ENCODE data around the gene CDC20.

Gene CDC20

DNA sequence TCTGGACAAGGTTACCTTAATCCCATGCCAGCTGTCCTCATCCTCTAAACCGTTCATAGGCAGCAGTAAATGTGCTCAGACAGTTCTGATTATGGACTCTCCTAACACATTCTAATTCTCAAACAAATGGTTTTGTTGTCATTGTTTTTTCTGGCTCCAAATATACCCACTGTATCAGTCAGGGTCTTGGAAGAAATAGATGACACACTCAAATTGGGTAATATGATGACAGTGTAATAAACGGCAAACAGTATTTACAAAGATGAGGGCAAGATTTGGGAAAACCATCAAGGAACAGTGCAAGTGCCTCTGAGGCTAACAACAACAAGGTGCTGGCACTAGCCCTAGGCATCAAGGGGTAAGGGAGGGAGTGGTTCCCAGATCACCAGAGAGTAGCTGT lies 4.3 kb upstream of the CDC20 start:
- no peak for ATAC-seq (replicated peaks)
- H3K4me1 Mint-ChIP-seq (ENCODE audit: low read depth in 2 of 2) = peaks cover 13 to 17% of the 10 kb centered on the region in 2 donors
- H3K27ac Mint-ChIP-seq = no peak overlapping the region
- no peaks in the 10 kb centered on the region for H3K9me3 Mint-ChIP-seq
- H3K27me3 Mint-ChIP-seq = no peaks in the 10 kb centered on the region
- DNase-seq = no peak
- H3K4me3 Mint-ChIP-seq = no peak overlapping the region
- H3K36me3 Mint-ChIP-seq (ENCODE audit: insufficient read depth) = peaks cover 4% of the 10 kb centered on the region

DNA sequence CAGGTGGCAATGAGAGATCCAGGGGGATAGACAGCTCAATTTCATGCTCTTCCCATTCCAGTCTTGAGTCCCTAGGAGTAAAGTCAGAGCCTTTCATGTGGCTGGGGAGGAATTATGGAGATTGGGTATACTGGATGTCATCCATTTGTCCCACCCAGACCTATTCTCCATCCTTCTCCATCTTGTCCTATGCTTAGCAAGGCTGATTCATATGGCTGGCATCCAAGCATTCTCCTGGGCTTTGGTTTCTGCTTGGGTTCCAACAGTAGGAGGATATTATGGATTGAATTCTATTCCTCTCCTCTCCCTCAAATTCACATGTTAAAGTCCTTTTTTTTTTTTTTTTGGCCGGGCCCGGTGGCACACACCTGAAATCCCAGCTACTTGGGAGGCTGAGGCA lies 3.8 kb upstream of the CDC20 start:
- DNase-seq = no peak

DNA sequence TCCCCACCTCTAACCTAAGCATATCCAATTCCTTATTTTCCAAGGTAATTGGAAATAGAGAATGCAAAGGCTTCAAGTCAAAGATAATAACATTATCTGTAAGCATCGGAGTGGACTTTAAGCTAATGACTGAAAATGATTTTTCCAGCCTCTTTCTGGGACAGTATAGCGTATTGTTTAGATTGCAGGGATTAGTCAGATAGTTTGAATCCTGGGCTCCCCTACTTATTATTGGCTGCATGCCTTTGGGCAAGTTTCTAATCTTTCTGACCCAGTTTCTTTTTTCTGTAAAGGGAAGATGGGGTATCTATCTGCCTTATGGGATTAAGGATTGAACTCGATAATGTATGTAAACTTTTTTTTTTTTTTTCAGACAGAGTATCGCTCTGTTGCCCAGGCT lies 1.5 kb upstream of the CDC20 start:
- Mint-ChIP-seq H3K4me1 (ENCODE audit: low read depth in 2 of 2) (peaks cover 15 to 18% of the 10 kb centered on the region in 2 donors), H3K27ac (no peak overlapping the region), H3K36me3 (ENCODE audit: insufficient read depth) (peaks cover 3% of the 10 kb centered on the region), H3K4me3 (no peak overlapping the region), H3K27me3 (no peaks in the 10 kb centered on the region), H3K9me3 (no peaks in the 10 kb centered on the region)
- DNase-seq (no peak), ATAC-seq (replicated peaks) (no peak)

More for the DNA sequence above, 3.8 kb upstream of the CDC20 start:
- no peak overlapping the region for H3K4me3 Mint-ChIP-seq
- peaks cover 9 to 17% of the 10 kb centered on the region in 2 donors for H3K4me1 Mint-ChIP-seq (ENCODE audit: low read depth in 2 of 2)
- H3K36me3 Mint-ChIP-seq (ENCODE audit: insufficient read depth) = peaks cover 3% of the 10 kb centered on the region
- no peaks in the 10 kb centered on the region for H3K9me3 Mint-ChIP-seq
- H3K27me3 Mint-ChIP-seq = no peaks in the 10 kb centered on the region
- no peak overlapping the region for H3K27ac Mint-ChIP-seq
- no peak for ATAC-seq (replicated peaks)

DNA sequence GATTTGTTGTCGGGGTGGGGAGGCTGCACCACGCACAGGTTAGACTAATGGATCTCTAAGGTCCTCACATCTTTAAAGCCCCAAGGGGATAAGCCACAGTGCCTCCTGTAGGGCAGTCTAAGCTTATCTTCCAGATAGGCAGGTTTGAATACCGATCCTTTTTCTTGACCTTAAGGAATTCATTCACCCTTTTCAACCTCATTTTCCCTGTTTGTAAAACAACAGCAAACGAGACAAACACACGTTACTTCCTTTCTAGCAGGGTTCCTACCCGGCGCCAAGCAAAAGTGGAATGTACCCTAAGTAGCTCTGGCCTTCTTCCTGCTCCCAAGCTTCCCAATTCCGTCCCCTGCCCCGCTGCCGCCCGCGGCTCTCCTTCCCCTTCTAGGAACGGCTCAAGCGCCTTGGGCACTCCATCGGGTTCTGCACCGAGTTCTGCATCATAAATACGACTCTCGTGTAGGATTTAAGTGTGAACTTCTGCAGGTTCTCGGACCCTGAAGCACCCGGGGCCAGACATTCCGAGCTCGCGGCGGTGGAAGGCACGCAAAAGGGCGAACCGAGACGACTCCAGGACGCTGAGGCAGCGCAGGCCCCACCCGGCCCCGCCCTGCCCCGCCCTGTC lies 548 bp upstream of the CDC20 start:
- no peaks in the 10 kb centered on the region for H3K27me3 Mint-ChIP-seq
- peaks cover 15 to 18% of the 10 kb centered on the region in 2 donors for H3K4me1 Mint-ChIP-seq (ENCODE audit: low read depth in 2 of 2)
- peak overlapping the region; percentile 27 to 41 for H3K27ac Mint-ChIP-seq
- H3K4me3 Mint-ChIP-seq = peak overlapping the region; percentile 76 to 88
- H3K9me3 Mint-ChIP-seq = no peaks in the 10 kb centered on the region
- ATAC-seq (replicated peaks) (peak; percentile 23), DNase-seq (no peak)
- peaks cover 8% of the 10 kb centered on the region for H3K36me3 Mint-ChIP-seq (ENCODE audit: insufficient read depth)

DNA sequence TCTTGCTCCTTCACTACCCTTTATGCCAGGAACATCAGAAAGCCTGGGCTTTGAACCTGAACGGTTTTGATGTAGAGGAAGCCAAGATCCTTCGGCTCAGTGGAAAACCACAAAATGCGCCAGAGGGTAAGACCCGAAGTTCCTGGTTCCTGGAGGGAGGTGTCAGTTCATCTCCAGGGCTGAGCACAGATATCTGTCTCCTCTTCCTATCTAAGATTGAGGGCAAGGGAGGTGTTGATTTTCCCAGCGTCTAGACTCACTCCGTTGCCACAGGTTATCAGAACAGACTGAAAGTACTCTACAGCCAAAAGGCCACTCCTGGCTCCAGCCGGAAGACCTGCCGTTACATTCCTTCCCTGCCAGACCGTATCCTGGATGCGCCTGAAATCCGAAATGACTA lies 915 bp downstream of the CDC20 start:
- Mint-ChIP-seq H3K4me3 (peak overlapping the region; percentile 76 to 88), H3K9me3 (no peaks in the 10 kb centered on the region), H3K36me3 (ENCODE audit: insufficient read depth) (peaks cover 18% of the 10 kb centered on the region), H3K27me3 (no peaks in the 10 kb centered on the region), H3K27ac (peak overlapping the region in 1 of 2 donors; percentile 73), H3K4me1 (ENCODE audit: low read depth in 2 of 2) (peaks cover 16 to 20% of the 10 kb centered on the region in 2 donors)
- DNase-seq (no peak), ATAC-seq (replicated peaks) (no peak)

DNA sequence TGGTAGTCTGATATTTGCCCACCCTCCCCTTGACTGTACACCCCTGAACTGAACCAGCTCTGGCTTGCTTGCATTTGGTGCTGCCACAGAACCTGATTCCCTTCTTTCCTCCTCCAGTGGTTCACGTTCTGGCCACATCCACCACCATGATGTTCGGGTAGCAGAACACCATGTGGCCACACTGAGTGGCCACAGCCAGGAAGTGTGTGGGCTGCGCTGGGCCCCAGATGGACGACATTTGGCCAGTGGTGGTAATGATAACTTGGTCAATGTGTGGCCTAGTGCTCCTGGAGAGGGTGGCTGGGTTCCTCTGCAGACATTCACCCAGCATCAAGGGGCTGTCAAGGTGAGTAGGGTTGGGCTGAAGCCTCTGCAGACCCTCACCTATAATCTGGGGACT lies 1.8 kb downstream of the CDC20 start:
- Mint-ChIP-seq H3K27ac (no peak overlapping the region), H3K27me3 (no peaks in the 10 kb centered on the region), H3K9me3 (no peaks in the 10 kb centered on the region), H3K4me1 (ENCODE audit: low read depth in 2 of 2) (peaks cover 21 to 28% of the 10 kb centered on the region in 2 donors), H3K36me3 (ENCODE audit: insufficient read depth) (peaks cover 18% of the 10 kb centered on the region), H3K4me3 (no peak overlapping the region)
- no peak for ATAC-seq (replicated peaks)
- DNase-seq = no peak

DNA sequence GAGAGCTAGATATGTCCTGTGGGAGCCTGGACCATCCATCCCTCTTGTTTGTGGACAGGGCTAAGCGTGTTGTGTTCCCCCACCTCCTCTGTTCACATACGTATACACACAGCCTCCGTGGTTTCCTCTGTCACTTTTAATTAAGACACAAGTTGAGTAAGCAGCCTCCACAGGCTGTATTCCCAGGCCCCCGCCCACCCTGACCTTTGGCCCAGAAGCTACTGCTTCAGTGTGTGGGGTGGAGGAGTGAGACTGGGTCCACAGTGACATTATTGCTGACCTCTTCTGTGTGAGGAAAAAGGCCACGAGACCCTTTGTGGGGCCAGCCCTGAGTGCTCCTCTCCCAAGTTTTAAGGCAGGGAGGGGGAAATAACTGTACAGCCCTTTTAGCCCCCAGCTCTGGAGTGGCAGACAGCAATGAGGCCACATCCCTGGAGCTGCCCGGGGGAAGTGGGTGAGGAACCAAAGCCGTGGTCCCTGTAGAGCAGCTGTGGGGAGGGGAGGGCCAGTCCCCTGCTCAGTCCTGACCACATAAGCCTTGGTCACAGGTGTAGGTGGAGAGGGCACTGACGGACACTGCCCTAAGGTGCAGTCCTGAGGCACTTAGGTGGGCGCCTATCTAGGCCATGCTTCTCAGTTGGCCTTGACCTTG lies 4.6 kb downstream of the CDC20 start:
- ATAC-seq (replicated peaks) (no peak), DNase-seq (no peak)
- Mint-ChIP-seq H3K9me3 (no peaks in the 10 kb centered on the region), H3K36me3 (ENCODE audit: insufficient read depth) (peaks cover 27% of the 10 kb centered on the region), H3K27ac (no peak overlapping the region), H3K27me3 (no peaks in the 10 kb centered on the region), H3K4me1 (ENCODE audit: low read depth in 2 of 2) (peaks cover 31 to 41% of the 10 kb centered on the region in 2 donors), H3K4me3 (no peak overlapping the region)

DNA sequence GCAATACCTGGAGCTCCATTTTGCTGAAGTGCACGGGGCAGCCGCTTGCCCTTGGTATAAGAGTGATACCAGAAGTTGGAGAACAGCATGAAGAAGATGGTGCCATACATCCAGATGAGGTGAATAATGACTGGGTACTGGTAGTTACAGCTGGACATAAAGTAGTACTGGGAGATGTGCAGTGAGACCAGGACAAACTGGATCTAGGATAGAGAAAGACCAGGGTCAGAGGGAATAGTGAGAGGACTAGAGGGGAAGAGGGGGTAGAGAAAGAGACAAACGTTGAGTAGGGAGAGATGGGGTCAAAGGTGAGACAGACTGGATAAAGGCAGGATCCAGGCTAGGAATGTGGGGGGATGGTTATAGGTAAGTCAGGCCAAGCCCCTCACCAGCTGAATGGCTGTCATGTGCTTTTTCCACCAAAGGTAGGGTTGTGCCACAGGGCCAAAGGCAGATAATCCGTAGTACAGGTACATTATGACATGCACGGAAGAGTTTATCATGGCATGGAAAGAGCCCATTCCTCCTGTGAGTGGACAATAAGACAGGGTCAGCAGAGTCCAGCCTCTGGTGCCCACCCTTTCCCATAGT lies 5.2 kb downstream of the CDC20 start:
- H3K4me1 Mint-ChIP-seq (ENCODE audit: low read depth in 2 of 2) = peaks cover 32 to 45% of the 10 kb centered on the region in 2 donors

DNA sequence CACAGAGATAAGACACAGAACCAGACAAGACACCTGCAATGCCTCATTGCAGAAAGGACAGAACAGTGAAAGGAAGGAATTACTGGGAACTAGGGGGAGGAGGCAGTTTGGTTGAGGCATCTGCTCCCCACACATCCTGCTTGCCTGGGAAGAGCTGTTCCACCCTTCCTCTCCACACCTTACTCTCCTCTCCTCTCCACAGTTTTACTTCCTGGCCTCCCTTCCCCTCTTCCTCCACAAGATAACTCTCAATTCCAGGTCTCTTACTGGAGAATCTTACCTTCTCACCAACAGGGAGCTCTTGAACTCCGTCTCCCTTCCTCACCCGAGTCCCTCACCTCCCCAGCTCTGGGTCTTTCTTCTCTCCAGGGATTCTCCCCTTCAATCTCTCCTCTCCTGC lies 6.9 kb downstream of the CDC20 start:
- no peak for DNase-seq
- Mint-ChIP-seq H3K9me3 (no peaks in the 10 kb centered on the region), H3K27ac (peak overlapping the region; percentile 89 to 94), H3K4me1 (ENCODE audit: low read depth in 2 of 2) (peaks cover 24 to 46% of the 10 kb centered on the region in 2 donors), H3K36me3 (ENCODE audit: insufficient read depth) (peaks cover 30% of the 10 kb centered on the region), H3K4me3 (peak overlapping the region; percentile 90), H3K27me3 (no peaks in the 10 kb centered on the region)
- no peak for ATAC-seq (replicated peaks)

More for the DNA sequence above, 5.2 kb downstream of the CDC20 start:
- no peaks in the 10 kb centered on the region for H3K27me3 Mint-ChIP-seq
- DNase-seq = no peak
- H3K36me3 Mint-ChIP-seq (ENCODE audit: insufficient read depth) = peaks cover 30% of the 10 kb centered on the region
- H3K27ac Mint-ChIP-seq = no peak overlapping the region
- no peak overlapping the region for H3K4me3 Mint-ChIP-seq
- H3K9me3 Mint-ChIP-seq = no peaks in the 10 kb centered on the region
- no peak for ATAC-seq (replicated peaks)

DNA sequence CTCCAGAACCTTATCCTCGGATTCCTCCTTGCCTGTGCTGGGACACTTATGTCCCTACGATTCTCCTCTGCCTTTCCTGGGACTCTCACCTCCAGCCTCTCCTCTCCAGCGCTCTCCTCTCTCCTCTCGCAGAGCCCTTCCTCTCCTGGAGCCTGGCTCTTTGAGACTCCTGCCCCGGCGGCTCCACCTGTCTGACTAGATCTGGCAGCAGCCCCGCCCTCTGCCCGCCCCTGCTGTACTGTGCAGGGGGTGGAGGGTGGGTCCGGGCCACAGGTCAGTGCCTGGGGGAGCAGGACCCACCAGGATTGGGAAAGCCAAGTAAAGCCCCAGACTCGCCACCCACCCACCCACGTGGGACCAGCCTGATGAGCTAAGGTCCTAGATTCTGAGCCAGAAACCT lies 7.4 kb downstream of the CDC20 start:
- peak overlapping the region; percentile 89 to 94 for H3K27ac Mint-ChIP-seq
- peaks cover 30% of the 10 kb centered on the region for H3K36me3 Mint-ChIP-seq (ENCODE audit: insufficient read depth)
- no peak for DNase-seq
- H3K4me1 Mint-ChIP-seq (ENCODE audit: low read depth in 2 of 2) = peaks cover 26 to 47% of the 10 kb centered on the region in 2 donors
- no peaks in the 10 kb centered on the region for H3K27me3 Mint-ChIP-seq
- H3K9me3 Mint-ChIP-seq = no peaks in the 10 kb centered on the region
- no peak for ATAC-seq (replicated peaks)
- peak overlapping the region; percentile 90 for H3K4me3 Mint-ChIP-seq

DNA sequence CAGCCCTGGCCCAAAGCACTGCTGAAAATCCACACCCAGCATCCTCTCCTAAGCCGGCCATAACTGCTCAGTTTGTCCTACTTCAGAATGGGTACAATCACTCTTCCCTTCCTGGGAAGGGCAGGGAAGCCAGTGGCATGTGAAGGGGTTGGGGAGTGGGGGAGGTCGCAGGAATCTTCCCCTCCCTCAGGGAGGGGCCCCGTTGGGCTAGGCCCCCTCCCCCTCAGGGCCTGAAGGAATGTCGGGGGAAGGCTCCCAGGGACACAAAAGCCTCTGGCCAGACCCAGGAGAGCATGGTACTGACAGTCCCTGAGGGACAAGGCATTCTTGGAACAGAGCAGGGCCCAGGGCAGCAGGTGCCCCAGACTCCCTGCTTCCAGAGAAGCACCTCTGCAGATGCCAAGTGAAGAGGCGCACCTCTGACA lies 7.8 kb downstream of the CDC20 start:
- Mint-ChIP-seq H3K4me1 (ENCODE audit: low read depth in 2 of 2) (peaks cover 26 to 43% of the 10 kb centered on the region in 2 donors), H3K9me3 (no peaks in the 10 kb centered on the region), H3K27ac (peak overlapping the region; percentile 89 to 94), H3K27me3 (no peaks in the 10 kb centered on the region), H3K36me3 (ENCODE audit: insufficient read depth) (peaks cover 30% of the 10 kb centered on the region), H3K4me3 (peak overlapping the region; percentile 90)
- ATAC-seq (replicated peaks) (no peak), DNase-seq (no peak)

DNA sequence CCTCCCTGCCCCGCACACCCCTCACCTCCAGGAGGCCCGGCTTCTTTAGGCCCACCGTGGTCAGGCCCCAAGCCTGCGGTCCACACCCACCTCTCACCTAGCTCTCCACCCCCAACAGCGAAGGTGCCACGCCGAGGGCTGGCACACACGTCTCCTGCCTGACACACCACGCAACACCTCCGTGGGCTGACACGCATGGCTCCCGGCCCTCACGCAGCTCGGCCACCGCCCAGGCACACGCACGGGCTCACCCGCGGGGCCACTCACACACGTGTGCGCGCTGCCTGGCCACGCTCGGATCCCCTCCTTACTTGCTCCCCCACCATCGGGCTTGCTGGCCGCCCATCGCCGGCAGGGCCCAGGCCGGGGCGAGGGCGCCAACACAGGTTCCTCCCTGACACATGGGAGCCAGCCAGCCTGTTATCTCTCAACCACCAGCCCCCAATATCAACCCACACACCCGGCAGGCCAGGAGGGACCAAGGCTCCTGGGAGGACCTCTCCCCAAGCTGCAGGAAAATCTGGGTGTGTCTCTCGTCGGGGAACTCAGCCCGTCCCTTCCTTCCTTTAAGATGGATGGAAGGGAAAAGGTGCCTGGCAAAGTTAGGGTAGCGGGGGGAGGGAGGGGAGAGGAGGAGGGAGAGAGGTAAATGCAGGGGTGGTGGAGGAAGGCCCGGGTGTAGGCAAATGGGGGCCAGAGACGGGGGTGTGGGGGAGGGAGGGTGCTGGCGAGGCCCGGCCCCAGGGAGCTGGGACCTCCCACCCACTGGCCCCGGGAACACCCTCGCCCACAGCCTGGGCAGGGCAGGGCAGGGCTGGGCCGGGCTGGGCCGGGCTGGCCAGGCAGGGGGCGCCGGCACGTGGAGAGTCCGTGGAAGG lies 8.5 kb downstream of the CDC20 start:
- Mint-ChIP-seq H3K4me3 (peak overlapping the region; percentile 90), H3K27ac (peak overlapping the region; percentile 89 to 94), H3K36me3 (ENCODE audit: insufficient read depth) (peaks cover 34% of the 10 kb centered on the region), H3K4me1 (ENCODE audit: low read depth in 2 of 2) (peaks cover 26 to 42% of the 10 kb centered on the region in 2 donors), H3K9me3 (no peaks in the 10 kb centered on the region), H3K27me3 (no peaks in the 10 kb centered on the region)
- DNase-seq = peak in 2 of 3 experiments; percentile 21 to 26
- ATAC-seq (replicated peaks) = peak; percentile 34
